ENCODE data around the gene CNTN4.

DNA sequence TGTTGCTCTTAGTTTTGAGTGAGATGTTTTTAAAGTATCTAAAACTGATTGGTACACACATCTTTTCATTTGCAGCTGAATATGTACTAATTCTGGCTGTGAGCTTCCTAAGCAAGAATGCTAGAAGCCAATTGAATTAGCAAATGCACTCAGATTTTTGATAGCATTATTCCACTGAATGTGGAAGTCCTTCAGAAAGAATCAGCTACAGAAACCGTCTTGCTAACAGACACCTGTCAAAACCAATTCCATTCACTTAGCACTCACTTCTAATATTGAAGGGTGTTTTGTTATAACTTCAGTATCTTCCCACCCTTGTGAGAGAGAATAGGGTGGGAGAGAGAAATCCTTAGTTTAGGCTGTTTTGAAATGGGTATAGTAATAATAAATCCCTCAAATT, 693.8 kb downstream of the CNTN4 start:
- TF ChIP-seq, protein P1, sequence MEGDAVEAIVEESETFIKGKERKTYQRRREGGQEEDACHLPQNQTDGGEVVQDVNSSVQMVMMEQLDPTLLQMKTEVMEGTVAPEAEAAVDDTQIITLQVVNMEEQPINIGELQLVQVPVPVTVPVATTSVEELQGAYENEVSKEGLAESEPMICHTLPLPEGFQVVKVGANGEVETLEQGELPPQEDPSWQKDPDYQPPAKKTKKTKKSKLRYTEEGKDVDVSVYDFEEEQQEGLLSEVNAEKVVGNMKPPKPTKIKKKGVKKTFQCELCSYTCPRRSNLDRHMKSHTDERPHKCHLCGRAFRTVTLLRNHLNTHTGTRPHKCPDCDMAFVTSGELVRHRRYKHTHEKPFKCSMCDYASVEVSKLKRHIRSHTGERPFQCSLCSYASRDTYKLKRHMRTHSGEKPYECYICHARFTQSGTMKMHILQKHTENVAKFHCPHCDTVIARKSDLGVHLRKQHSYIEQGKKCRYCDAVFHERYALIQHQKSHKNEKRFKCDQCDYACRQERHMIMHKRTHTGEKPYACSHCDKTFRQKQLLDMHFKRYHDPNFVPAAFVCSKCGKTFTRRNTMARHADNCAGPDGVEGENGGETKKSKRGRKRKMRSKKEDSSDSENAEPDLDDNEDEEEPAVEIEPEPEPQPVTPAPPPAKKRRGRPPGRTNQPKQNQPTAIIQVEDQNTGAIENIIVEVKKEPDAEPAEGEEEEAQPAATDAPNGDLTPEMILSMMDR (IDR thresholded peaks at IDR 0.05): no peak
- TF ChIP-seq POLR2A (IDR thresholded peaks at IDR 0.05): no peak
